Body of pancreas (tissue), 4 donors: ENCODE data around the gene HSD3B7.

ENCODE experiments used
- POLR2A ChIP-seq, 3 donors: fragments of 450-650 bp; IDR thresholded peaks; one replicate each; pipeline ENCODE4 v1.6.1; 2016; ENCODE audit warnings: antibody characterized with exemption in 3 of 3, mild to moderate bottlenecking in 2 of 3
- TF ChIP-seq, protein P1 (sequence below), 7 experiments: fragments of 450-650 bp in 4 of 7; fragments of 200-600 bp in 3 of 7; sonication (generic) in 3 of 7; IDR thresholded peaks; one replicate each; pipeline ENCODE4 v1.5.1; 2016 to 2019; ENCODE audit warnings: antibody characterized with exemption in 7 of 7

GRCh38 chr16:31031276-31031675, 46.3 kb downstream of the HSD3B7 start:
- TF ChIP-seq, protein P1, sequence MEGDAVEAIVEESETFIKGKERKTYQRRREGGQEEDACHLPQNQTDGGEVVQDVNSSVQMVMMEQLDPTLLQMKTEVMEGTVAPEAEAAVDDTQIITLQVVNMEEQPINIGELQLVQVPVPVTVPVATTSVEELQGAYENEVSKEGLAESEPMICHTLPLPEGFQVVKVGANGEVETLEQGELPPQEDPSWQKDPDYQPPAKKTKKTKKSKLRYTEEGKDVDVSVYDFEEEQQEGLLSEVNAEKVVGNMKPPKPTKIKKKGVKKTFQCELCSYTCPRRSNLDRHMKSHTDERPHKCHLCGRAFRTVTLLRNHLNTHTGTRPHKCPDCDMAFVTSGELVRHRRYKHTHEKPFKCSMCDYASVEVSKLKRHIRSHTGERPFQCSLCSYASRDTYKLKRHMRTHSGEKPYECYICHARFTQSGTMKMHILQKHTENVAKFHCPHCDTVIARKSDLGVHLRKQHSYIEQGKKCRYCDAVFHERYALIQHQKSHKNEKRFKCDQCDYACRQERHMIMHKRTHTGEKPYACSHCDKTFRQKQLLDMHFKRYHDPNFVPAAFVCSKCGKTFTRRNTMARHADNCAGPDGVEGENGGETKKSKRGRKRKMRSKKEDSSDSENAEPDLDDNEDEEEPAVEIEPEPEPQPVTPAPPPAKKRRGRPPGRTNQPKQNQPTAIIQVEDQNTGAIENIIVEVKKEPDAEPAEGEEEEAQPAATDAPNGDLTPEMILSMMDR (IDR thresholded peaks at IDR 0.05) = no peak
- no peak for TF ChIP-seq POLR2A (IDR thresholded peaks at IDR 0.05)
